Measurements from ENCODE around the gene SBDS.
"Not testable (repeated sequence)": the region's sequence is repeated elsewhere in the genome, so short reads cannot be mapped to it uniquely, and the experiment has no call there.

GRCh38 chr7:67004145-67004544, 8.8 kb upstream of the SBDS start:
- not testable (repeated sequence) for TF ChIP-seq POLR2A, CTCF (IDR thresholded peaks at IDR 0.05)

Data from lower leg skin (tissue), 3 donors.